Fibroblast of skin of right quadriceps (primary cell): ENCODE measurements around the gene FASTKD1.
A peak's percentile ranks its signal among the peaks of the same experiment; 100 is the strongest.
"Not testable (repeated sequence)": the region's sequence is repeated elsewhere in the genome, so short reads cannot be mapped to it uniquely, and the experiment has no call there.

Experiments
- DNase-seq: peaks from one replicate; pipeline ENCODE4 v3.0.0-alpha.2; 2013

Gene FASTKD1

GRCh38 chr2:169573160-169573973 lies at the start of gene FASTKD1:
Gene FASTKD1, minus strand, starts transcription at chr2:169573865. Its CDS starts 1,836 bp downstream, at chr2:169572029.
- DNase-seq: peak; percentile 81

GRCh38 chr2:169623235-169623634 lies 49.6 kb upstream of the FASTKD1 start:
- DNase-seq: no peak

GRCh38 chr2:169620509-169620908 lies 46.8 kb upstream of the FASTKD1 start:
- DNase-seq: no peak

GRCh38 chr2:169619946-169620345 lies 46.3 kb upstream of the FASTKD1 start:
- DNase-seq: no peak

- DNase-seq: not testable (repeated sequence)
Measured at GRCh38 chr2:169615982-169616381, 42.3 kb upstream of the FASTKD1 start.

GRCh38 chr2:169613876-169614275 lies 40.2 kb upstream of the FASTKD1 start:
- DNase-seq: no peak

GRCh38 chr2:169609264-169609663 lies 35.6 kb upstream of the FASTKD1 start:
- no peak for DNase-seq

GRCh38 chr2:169599568-169599967 lies 25.9 kb upstream of the FASTKD1 start:
- no peak for DNase-seq

GRCh38 chr2:169598982-169599381 lies 25.3 kb upstream of the FASTKD1 start:
- DNase-seq: no peak

GRCh38 chr2:169596546-169596945 lies 22.9 kb upstream of the FASTKD1 start:
- not testable (repeated sequence) for DNase-seq

GRCh38 chr2:169590804-169591203 lies 17.1 kb upstream of the FASTKD1 start:
- no peak for DNase-seq

- no peak for DNase-seq
Measured at GRCh38 chr2:169585673-169586072, 12.0 kb upstream of the FASTKD1 start.

- DNase-seq: peak; percentile 92
Measured at GRCh38 chr2:169584005-169584877, 10.6 kb upstream of the FASTKD1 start, which contains the start of gene PPIG. Gene PPIG, plus strand, starts transcription at chr2:169584351. Its CDS starts 19,691 bp downstream, at chr2:169604042.

GRCh38 chr2:169583518-169583917 lies 9.9 kb upstream of the FASTKD1 start:
- no peak for DNase-seq

- DNase-seq: not testable (repeated sequence)
Measured at GRCh38 chr2:169582552-169583266, 9.0 kb upstream of the FASTKD1 start.

GRCh38 chr2:169579044-169579443 lies 5.4 kb upstream of the FASTKD1 start:
- DNase-seq: no peak

GRCh38 chr2:169575264-169575663 lies 1.6 kb upstream of the FASTKD1 start:
- not testable (repeated sequence) for DNase-seq

- not testable (repeated sequence) for DNase-seq
Measured at GRCh38 chr2:169574539-169574938, 874 bp upstream of the FASTKD1 start.

GRCh38 chr2:169573974-169574299 lies 272 bp upstream of the FASTKD1 start:
- no peak for DNase-seq

- no peak for DNase-seq
Measured at GRCh38 chr2:169572821-169573159, 875 bp downstream of the FASTKD1 start.

GRCh38 chr2:169572189-169572588 lies 1.5 kb downstream of the FASTKD1 start:
- no peak for DNase-seq

GRCh38 chr2:169571571-169571970 lies 2.1 kb downstream of the FASTKD1 start:
- DNase-seq: no peak

- not testable (repeated sequence) for DNase-seq
Measured at GRCh38 chr2:169570752-169571151, 2.9 kb downstream of the FASTKD1 start.
